ENCODE data around the gene MAP3K20.
"Not testable (repeated sequence)": the region's sequence is repeated elsewhere in the genome, so short reads cannot be mapped to it uniquely, and the experiment has no call there.

The MAP3K20 gene

GRCh38 chr2:173264151-173264550 is 188.5 kb downstream of the MAP3K20 start:
- H3K4me3 ChIP-seq (ENCODE audit: low read depth, low read length), result no peak overlapping the region

GRCh38 chr2:173264603-173265366 is 189.1 kb downstream of the MAP3K20 start:
- H3K4me3 ChIP-seq (ENCODE audit: low read depth, low read length), result no peak overlapping the region

GRCh38 chr2:173271135-173271534 is 195.5 kb downstream of the MAP3K20 start:
- no peak overlapping the region for H3K4me3 ChIP-seq (ENCODE audit: low read depth, low read length)

- no peak overlapping the region for H3K4me3 ChIP-seq (ENCODE audit: low read depth, low read length)
Measured at GRCh38 chr2:173271825-173272224, 196.2 kb downstream of the MAP3K20 start.

GRCh38 chr2:173272849-173273248 is 197.2 kb downstream of the MAP3K20 start:
- no peak overlapping the region for H3K4me3 ChIP-seq (ENCODE audit: low read depth, low read length)

- H3K4me3 ChIP-seq (ENCODE audit: low read depth, low read length), result no peak overlapping the region
Measured at GRCh38 chr2:173278794-173279526, 203.3 kb downstream of the MAP3K20 start.

- no peak overlapping the region for H3K4me3 ChIP-seq (ENCODE audit: low read depth, low read length)
Measured at GRCh38 chr2:173279527-173279868, 203.9 kb downstream of the MAP3K20 start.

GRCh38 chr2:173280853-173281252 is 205.2 kb downstream of the MAP3K20 start:
- H3K4me3 ChIP-seq (ENCODE audit: low read depth, low read length), result no peak overlapping the region

GRCh38 chr2:173281898-173282297 is 206.3 kb downstream of the MAP3K20 start:
- H3K4me3 ChIP-seq (ENCODE audit: low read depth, low read length), result not testable (repeated sequence)

GRCh38 chr2:173282795-173283545 is 207.3 kb downstream of the MAP3K20 start:
- no peak overlapping the region for H3K4me3 ChIP-seq (ENCODE audit: low read depth, low read length)

- H3K4me3 ChIP-seq (ENCODE audit: low read depth, low read length), result no peak overlapping the region
Measured at GRCh38 chr2:173286153-173286809, 210.6 kb downstream of the MAP3K20 start.

- no peak overlapping the region for H3K4me3 ChIP-seq (ENCODE audit: low read depth, low read length)
Measured at GRCh38 chr2:173287594-173287993, 211.9 kb downstream of the MAP3K20 start.

- H3K4me3 ChIP-seq (ENCODE audit: low read depth, low read length), result no peak overlapping the region
Measured at GRCh38 chr2:173288561-173288960, 212.9 kb downstream of the MAP3K20 start.

GRCh38 chr2:173290046-173290445 is 214.4 kb downstream of the MAP3K20 start:
- no peak overlapping the region for H3K4me3 ChIP-seq (ENCODE audit: low read depth, low read length)

- no peak overlapping the region for H3K4me3 ChIP-seq (ENCODE audit: low read depth, low read length)
Measured at GRCh38 chr2:173290518-173290917, 214.9 kb downstream of the MAP3K20 start.

- no peak overlapping the region for H3K4me3 ChIP-seq (ENCODE audit: low read depth, low read length)
Measured at GRCh38 chr2:173291412-173291811, 215.8 kb downstream of the MAP3K20 start.

- H3K4me3 ChIP-seq (ENCODE audit: low read depth, low read length), result no peak overlapping the region
Measured at GRCh38 chr2:173296235-173296634, 220.6 kb downstream of the MAP3K20 start.

GRCh38 chr2:173298536-173299097 is 223.0 kb downstream of the MAP3K20 start:
- H3K4me3 ChIP-seq (ENCODE audit: low read depth, low read length), result no peak overlapping the region

GRCh38 chr2:173299764-173300163 is 224.1 kb downstream of the MAP3K20 start:
- H3K4me3 ChIP-seq (ENCODE audit: low read depth, low read length), result no peak overlapping the region

- no peak overlapping the region for H3K4me3 ChIP-seq (ENCODE audit: low read depth, low read length)
Measured at GRCh38 chr2:173300458-173300857, 224.8 kb downstream of the MAP3K20 start.

GRCh38 chr2:173301549-173301948 is 225.9 kb downstream of the MAP3K20 start:
- not testable (repeated sequence) for H3K4me3 ChIP-seq (ENCODE audit: low read depth, low read length)
